Effector memory CD4-positive, alpha-beta T cell (primary cell): ENCODE data around the gene MTMR10.
A peak's percentile ranks its signal among the peaks of the same experiment; 100 is the strongest.

Experiments
- DNase-seq, 3 donors: peaks; one replicate each; pipeline ENCODE4 v3.0.0-alpha.2; 2020
- H3K27ac ChIP-seq: 2 replicates; pipeline ENCODE4 v1.7.0; 2013; ENCODE audit warnings: mild to moderate bottlenecking, low read length, moderate library complexity; ENCODE audit not compliant: insufficient read depth, poor library complexity, severe bottlenecking
- H3K27me3 ChIP-seq: replicated peaks from 2 replicates; pipeline ENCODE4 v1.7.0; 2013; ENCODE audit warnings: mild to moderate bottlenecking, low read length; ENCODE audit not compliant: insufficient read depth, control insufficient read depth, poor library complexity, severe bottlenecking
- H3K36me3 ChIP-seq: 2 replicates; pipeline ENCODE4 v1.7.0; 2013; ENCODE audit warnings: mild to moderate bottlenecking, low read length, moderate library complexity; ENCODE audit not compliant: control insufficient read depth, insufficient read depth
- H3K4me1 ChIP-seq: 2 replicates; pipeline ENCODE4 v1.7.0; 2013; ENCODE audit warnings: low read length, mild to moderate bottlenecking; ENCODE audit not compliant: control insufficient read depth, insufficient read depth, poor library complexity, severe bottlenecking
- H3K4me3 ChIP-seq: 2 replicates; pipeline ENCODE4 v1.7.0; 2013; ENCODE audit warnings: low read length, low read depth, mild to moderate bottlenecking; ENCODE audit not compliant: insufficient read depth, poor library complexity, severe bottlenecking
- H3K9me3 ChIP-seq: 2 replicates; pipeline ENCODE4 v1.7.0; 2013; ENCODE audit warnings: mild to moderate bottlenecking, low read length, moderate library complexity; ENCODE audit not compliant: control insufficient read depth

MTMR10 gene

DNA sequence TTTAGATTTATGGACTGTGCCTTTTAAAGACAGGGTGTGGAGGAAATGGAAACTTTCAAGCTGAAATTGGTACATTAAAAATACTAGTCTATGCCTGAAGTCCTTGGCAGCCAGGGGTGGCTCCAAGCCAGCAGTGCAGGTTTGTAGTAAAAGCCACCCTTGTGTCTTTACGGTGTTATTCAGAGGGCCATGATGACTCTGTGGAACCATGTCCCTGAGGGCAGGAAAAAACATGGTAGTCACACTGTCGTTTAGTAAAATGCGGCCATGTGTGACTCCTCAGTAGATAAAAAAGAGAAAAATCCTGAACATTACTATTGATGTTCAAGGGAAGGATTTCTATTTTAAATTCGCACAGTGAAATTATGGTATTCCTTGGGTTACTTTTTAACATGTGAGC, 85.1 kb downstream of the MTMR10 start:
- Histone ChIP-seq H3K36me3 (peaks cover 15% of the 10 kb centered on the region), H3K27me3 (no peaks in the 10 kb centered on the region), H3K27ac (no peak overlapping the region), H3K9me3 (no peaks in the 10 kb centered on the region), H3K4me1 (peaks cover 3% of the 10 kb centered on the region), H3K4me3 (no peak overlapping the region)
- no peak for DNase-seq

GRCh38 chr15:30905821-30906220, 85.6 kb downstream of the MTMR10 start:
- no peaks in the 10 kb centered on the region for H3K27me3 ChIP-seq
- H3K9me3 ChIP-seq: no peaks in the 10 kb centered on the region
- H3K27ac ChIP-seq: no peak overlapping the region
- H3K4me1 ChIP-seq: peaks cover 3% of the 10 kb centered on the region
- H3K4me3 ChIP-seq: no peak overlapping the region
- peaks cover 12% of the 10 kb centered on the region for H3K36me3 ChIP-seq
- no peak for DNase-seq

- Histone ChIP-seq H3K4me3 (no peak overlapping the region), H3K27ac (no peak overlapping the region), H3K9me3 (no peaks in the 10 kb centered on the region), H3K27me3 (no peaks in the 10 kb centered on the region), H3K4me1 (peaks cover 3% of the 10 kb centered on the region), H3K36me3 (peaks cover 8% of the 10 kb centered on the region)
- DNase-seq: no peak
Measured at GRCh38 chr15:30904812-30905211, 86.6 kb downstream of the MTMR10 start.

GRCh38 chr15:30903497-30904187, 87.8 kb downstream of the MTMR10 start, which contains the start of gene FAN1:
Gene FAN1 (plus strand): TSS chr15:30903915. CDS start chr15:30904664, 749 bp downstream.
- peak within 1 kb of the TSS; percentile 69 for H3K4me3 ChIP-seq
- H3K9me3 ChIP-seq: no peaks in the 10 kb centered on the region
- H3K4me1 ChIP-seq: peaks cover 3% of the 10 kb centered on the region
- H3K36me3 ChIP-seq: peaks cover 4% of the 10 kb centered on the region
- H3K27me3 ChIP-seq: no peaks in the 10 kb centered on the region
- DNase-seq: peak; percentile 45 to 66 (median 56)
- H3K27ac ChIP-seq: peak within 1 kb of the TSS; percentile 38

- H3K4me3 ChIP-seq: no peak overlapping the region
- peaks cover 3% of the 10 kb centered on the region for H3K4me1 ChIP-seq
- H3K27me3 ChIP-seq: no peaks in the 10 kb centered on the region
- no peaks in the 10 kb centered on the region for H3K36me3 ChIP-seq
- no peak overlapping the region for H3K27ac ChIP-seq
- no peak for DNase-seq
- H3K9me3 ChIP-seq: no peaks in the 10 kb centered on the region
Measured at GRCh38 chr15:30901889-30902288, 89.5 kb downstream of the MTMR10 start.

DNA sequence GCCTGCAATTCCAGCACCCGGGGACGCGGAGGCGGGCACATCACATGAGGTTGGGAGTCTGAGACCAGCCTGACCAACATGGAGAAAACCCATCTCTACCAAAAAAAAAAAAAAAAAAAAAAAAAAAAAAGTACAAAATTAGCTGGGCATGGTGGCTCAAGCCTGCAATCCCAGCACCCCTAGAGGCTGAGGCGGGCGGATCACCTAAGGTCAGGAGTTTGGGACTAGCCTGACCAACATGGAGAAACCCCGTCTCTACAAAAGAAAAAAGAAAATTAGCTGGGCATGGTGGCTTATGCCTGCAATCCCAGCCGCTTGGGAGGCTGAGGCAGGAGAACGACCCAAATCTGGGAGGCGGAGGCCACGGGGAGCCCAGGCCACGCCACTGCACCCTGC, 95.2 kb downstream of the MTMR10 start:
- DNase-seq: no peak
- no peaks in the 10 kb centered on the region for H3K27me3 ChIP-seq
- H3K4me1 ChIP-seq: no peaks in the 10 kb centered on the region

GRCh38 chr15:30895461-30896210, 95.8 kb downstream of the MTMR10 start:
- DNase-seq: no peak
- H3K9me3 ChIP-seq: no peaks in the 10 kb centered on the region
- H3K36me3 ChIP-seq: no peaks in the 10 kb centered on the region
- no peaks in the 10 kb centered on the region for H3K27me3 ChIP-seq
- no peak overlapping the region for H3K27ac ChIP-seq
- no peaks in the 10 kb centered on the region for H3K4me1 ChIP-seq
- H3K4me3 ChIP-seq: no peak overlapping the region

More for the DNA sequence above, 95.2 kb downstream of the MTMR10 start:
- H3K27ac ChIP-seq: no peak overlapping the region
- H3K4me3 ChIP-seq: no peak overlapping the region
- no peaks in the 10 kb centered on the region for H3K9me3 ChIP-seq
- no peaks in the 10 kb centered on the region for H3K36me3 ChIP-seq

DNA sequence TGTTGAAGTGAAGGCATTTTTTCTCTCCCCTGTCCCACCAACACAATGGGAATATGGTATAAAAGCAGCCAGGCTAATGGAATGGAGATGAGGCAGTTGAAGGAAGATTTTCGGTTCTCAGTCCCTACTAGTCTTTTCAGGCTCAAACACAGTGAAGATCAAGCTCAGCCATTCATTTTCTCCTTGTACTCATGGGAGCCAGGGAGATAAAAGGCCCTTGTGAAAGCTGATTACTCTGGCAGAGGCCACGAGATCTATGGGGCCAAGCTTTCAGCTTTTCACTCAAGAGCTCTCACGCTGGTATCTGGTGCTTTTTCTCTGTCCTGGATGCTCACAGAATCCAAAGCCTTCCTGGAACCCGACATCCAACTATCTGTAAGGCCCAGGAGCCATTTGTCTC, 102.2 kb downstream of the MTMR10 start:
- no peak overlapping the region for H3K27ac ChIP-seq
- no peaks in the 10 kb centered on the region for H3K36me3 ChIP-seq
- DNase-seq: no peak
- H3K27me3 ChIP-seq: no peaks in the 10 kb centered on the region
- H3K4me1 ChIP-seq: no peaks in the 10 kb centered on the region
- H3K4me3 ChIP-seq: no peak overlapping the region
- H3K9me3 ChIP-seq: no peaks in the 10 kb centered on the region
